HepG2 (cell line): ENCODE data around the gene TUBB3. TPM values are rescaled to one million over a fixed set of nuclear protein-coding genes. Genes with fewer than 3 reads are reported as not detected.

Experiments
- ATAC-seq: fragments of 200-7000 bp; cut with Tn5 transposase; 3 replicates; pipeline ENCODE4 v1.9.1; 2020; ENCODE audit warnings: mild to moderate bottlenecking, moderate library complexity
- BruUV-seq: library from RNA; stranded (reverse); fragments of 400-500 nt; replicated peaks from 2 replicates; lab custom pipeline; 2021; lab: Mats Ljungman, UMichigan
- CTCF ChIA-PET: fragments of 300-600 bp; formaldehyde crosslinking; extraction: SDS; loops from one replicate; lab custom pipeline; 2021; ENCODE audit warnings: low total read pairs, inconsistent platforms, low intra/inter-chr PET ratio; lab: Yijun Ruan, JAX
- POLR2A ChIA-PET: fragments of 350-600 bp; sonication (Branson Sonifier 250); formaldehyde crosslinking; loops from one replicate; lab custom pipeline; 2020; ENCODE audit warnings: antibody characterized with exemption, inconsistent platforms; lab: Yijun Ruan, JAX
- DNase-seq: peaks from one replicate; pipeline ENCODE4 v3.0.0-alpha.2; 2015; ENCODE audit warnings: low spot score
- FAIRE-seq: peaks from 3 replicates; lab custom pipeline; 2011; peaks lifted over from hg19 to GRCh38; lab: Jason Lieb, UNC
- H2AFZ ChIP-seq: one replicate; pipeline ENCODE4 v1.6.1; 2011; ENCODE audit warnings: low read length, inconsistent platforms
- H3K27ac ChIP-seq: fragments of 300-600 bp; 3 replicates; pipeline ENCODE4 v1.8.0; 2011; ENCODE audit warnings: mixed run types, mild to moderate bottlenecking, mixed read lengths, low read length, inconsistent platforms; ENCODE audit not compliant: insufficient read depth; ENCODE audit errors: extremely low read length
- H3K27me3 ChIP-seq, 2 experiments: fragments of 200-600 bp in 1 of 2; 2 replicates in 1 of 2; 3 replicates in 1 of 2; pipeline versions ENCODE4 v1.6.0 to v1.8.0; 2011; ENCODE audit warnings: low read length in 2 of 2, mild to moderate bottlenecking in 2 of 2, moderate library complexity in 2 of 2, inconsistent platforms in 1 of 2; ENCODE audit not compliant: insufficient read depth in 2 of 2, control insufficient read depth in 1 of 2
- H3K36me3 ChIP-seq, 2 experiments: fragments of 200-600 bp in 1 of 2; replicated peaks in 1 of 2; 2 replicates in 1 of 2; 3 replicates in 1 of 2; pipeline versions ENCODE4 v1.5.1 to v1.8.0; 2011; ENCODE audit warnings: low read length in 2 of 2, inconsistent platforms in 1 of 2; ENCODE audit not compliant: insufficient read depth in 2 of 2, control insufficient read depth in 1 of 2
- H3K4me1 ChIP-seq: 2 replicates; pipeline ENCODE4 v1.5.1; 2012; ENCODE audit warnings: low read length, inconsistent platforms; ENCODE audit not compliant: insufficient read depth
- H3K4me2 ChIP-seq: 2 replicates; pipeline ENCODE4 v1.6.0; 2011; ENCODE audit warnings: low read depth, low read length, inconsistent platforms
- H3K4me3 ChIP-seq, 3 experiments: fragments of 200-600 bp in 1 of 3; sonication (generic), shearing (Covaris generic) in 1 of 3; replicated peaks in 1 of 3; 2 replicates each; pipeline ENCODE4 v1.5.1; 2011 to 2016; ENCODE audit warnings: low read length in 3 of 3, inconsistent platforms in 2 of 3, low read depth in 2 of 3, mild to moderate bottlenecking in 2 of 3, control low read depth in 1 of 3, mixed read lengths in 1 of 3; ENCODE audit not compliant: insufficient read depth in 1 of 3
- H3K79me2 ChIP-seq: one replicate; pipeline ENCODE4 v1.6.1; 2011; ENCODE audit warnings: low read length, inconsistent platforms; ENCODE audit not compliant: insufficient read depth
- H3K9ac ChIP-seq: 2 replicates; pipeline ENCODE4 v1.6.0; 2011; ENCODE audit warnings: mild to moderate bottlenecking, low read depth, low read length, inconsistent platforms; ENCODE audit not compliant: insufficient read depth
- H3K9me3 ChIP-seq: 2 replicates; pipeline ENCODE4 v1.5.1; 2012; ENCODE audit warnings: mild to moderate bottlenecking, low read length
- H4K20me1 ChIP-seq: 2 replicates; pipeline ENCODE4 v1.6.0; 2011; ENCODE audit warnings: inconsistent platforms, mild to moderate bottlenecking, low read length, moderate library complexity; ENCODE audit not compliant: insufficient read depth
- AKNA ChIP-seq: sonication (generic); formaldehyde crosslinking; IDR thresholded peaks from 2 replicates; pipeline ENCODE4 v1.4.0; 2020; ENCODE audit warnings: missing genetic modification reagents, borderline replicate concordance
- ATAD3A ChIP-seq: sonication (generic); formaldehyde crosslinking; IDR thresholded peaks from 2 replicates; pipeline ENCODE4 v1.4.0; 2020; ENCODE audit warnings: missing genetic modification reagents
- HDAC2 ChIP-seq: sonication (generic); formaldehyde crosslinking; IDR thresholded peaks from 2 replicates; pipeline ENCODE4 v1.4.0; 2020; ENCODE audit warnings: missing genetic modification reagents
- MTA1 ChIP-seq: sonication (generic); formaldehyde crosslinking; IDR thresholded peaks from 2 replicates; pipeline ENCODE4 v1.4.0; 2020; ENCODE audit warnings: missing genetic modification reagents, mild to moderate bottlenecking, borderline replicate concordance
- RFXANK ChIP-seq: IDR thresholded peaks from 2 replicates; pipeline ENCODE4 v1.6.1; 2016
- TRAFD1 ChIP-seq: sonication (generic); formaldehyde crosslinking; IDR thresholded peaks from 2 replicates; pipeline ENCODE4 v1.5.1; 2020; ENCODE audit warnings: missing genetic modification reagents, mild to moderate bottlenecking, borderline replicate concordance
- ZNF564 ChIP-seq: sonication (generic); formaldehyde crosslinking; IDR thresholded peaks from 2 replicates; pipeline ENCODE4 v1.8.1; 2023; ENCODE audit warnings: mild to moderate bottlenecking, missing genetic modification reagents
- WGBS: methylation state at CpG from one replicate; pipeline ENCODE4 v1.1.6; 2017; ENCODE audit warnings: low lambda C conversion rate; 5-methylcytosine and 5-hydroxymethylcytosine counted together
- in situ Hi-C: cut with HindIII; loops from 2 replicates; pipeline ENCODE4 v1.10.0; 2017; ENCODE audit warnings: low pct_unique_long_range_greater_than_20kb; ENCODE audit not compliant: extremely low pct_ligation_motif_present
- intact Hi-C: fragments of 100-400 bp; cut with micrococcal nuclease; formaldehyde crosslinking; loops from one replicate; pipeline ENCODE4 v1.10.0; 2022; ENCODE audit not compliant: unreplicated experiment
- polyA plus RNA-seq, 8 experiments: library from polyadenylated mRNA; depleted of rRNA in 3 of 8; stranded (reverse) in 7 of 8; unstranded in 1 of 8; fragments of >200 nt; fragmentation: Illumina TruSeq in 4 of 8; extraction: Trizol in 4 of 8; gene quantifications; 2 replicates each; pipeline versions ENCODE4 v1.2.1 to v1.2.3, GENCODE V29; 2011 to 2016; ENCODE audit warnings: low read depth in 4 of 8, missing spikeins in 1 of 8, mixed read lengths in 1 of 8; ENCODE audit not compliant: insufficient read depth in 1 of 8
- total RNA-seq, 5 experiments: library from RNA; depleted of rRNA; stranded (reverse); fragments of >200 nt; fragmentation: Illumina TruSeq; extraction: Trizol; gene quantifications; 2 replicates each; pipeline ENCODE4 v1.2.3, GENCODE V29; 2016; ENCODE audit warnings: low read depth in 1 of 5

The TUBB3 gene
- total and polyA plus RNA-seq, 2 of the 13 experiments (the other 11 are each of a cell fraction or from before 2014, with no cell fraction given): 110 to 185 TPM

GRCh38 chr16:89956505-89957215 lies 33.5 kb downstream of the TUBB3 start:
- 97% methylated on average over 15 of the region's 15 CpGs for WGBS
- ChIA-PET POLR2A (interaction anchor here (1.9 kb wide), 1 partner anchor 34 kb away, joined by 6 read pairs; no protein-coding TSS in a partner anchor), CTCF (no interaction called here)

More at GRCh38 chr16:89956505-89957215, 33.5 kb downstream of the TUBB3 start:
- TF ChIP-seq HDAC2 (CRISPR knock-in tag) (no peak), RFXANK (CRISPR knock-in tag) (no peak), MTA1 (CRISPR knock-in tag) (no peak), ATAD3A (no peak), ZNF564 (no peak), AKNA (CRISPR knock-in tag) (no peak), TRAFD1 (CRISPR knock-in tag) (no peak)
- Histone ChIP-seq H3K27me3 (no peaks in the 10 kb centered on the region), H3K9ac (no peak overlapping the region), H3K79me2 (no peaks in the 10 kb centered on the region), H3K9me3 (no peaks in the 10 kb centered on the region), H3K4me2 (no peak overlapping the region), H3K27ac (no peak overlapping the region), H3K4me3 (no peak overlapping the region), H4K20me1 (no peaks in the 10 kb centered on the region), H3K4me1 (no peaks in the 10 kb centered on the region), H2AFZ (no peak overlapping the region), H3K36me3 (peaks cover 33 to 45% of the 10 kb centered on the region in 2 experiments)
- ATAC-seq (no peak), DNase-seq (no peak), FAIRE-seq (no peak)
- intact Hi-C loops (no loop called here), in situ Hi-C loops (no loop called here)
- no TSS peak for BruUV-seq
